ENCODE results near the gene SOX8.
"Not testable (repeated sequence)": the region's sequence is repeated elsewhere in the genome, so short reads cannot be mapped to it uniquely, and the experiment has no call there.

Gene SOX8

GRCh38 chr16:981695-982144 lies at the start of gene SOX8:
Gene SOX8 (plus strand): TSS chr16:981770. CDS start chr16:981923, 153 bp downstream.
- DNase-seq (ENCODE audit: low read depth) = no peak

- DNase-seq (ENCODE audit: low read depth) = no peak
Measured at GRCh38 chr16:932831-933330, 48.7 kb upstream of the SOX8 start.

DNA sequence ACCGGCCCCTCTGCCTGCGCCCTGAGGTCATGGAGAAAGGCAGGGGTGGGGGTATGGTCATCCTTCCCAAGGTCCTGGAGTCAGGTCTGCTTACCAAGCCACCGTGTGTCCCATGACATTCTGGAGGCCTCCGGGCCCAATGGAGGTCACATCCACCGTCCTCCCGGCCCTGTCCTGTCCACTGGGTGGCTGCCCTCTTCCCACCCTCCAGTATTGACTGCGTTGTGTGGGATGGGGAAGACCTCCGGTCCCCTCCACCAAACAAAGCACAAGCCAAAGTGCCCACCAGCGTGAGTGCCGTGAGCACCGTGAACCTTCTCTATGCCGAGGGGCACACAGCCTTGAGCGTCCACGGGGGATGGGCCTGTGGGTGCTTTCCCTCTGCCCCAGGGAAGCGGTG lies 48.0 kb upstream of the SOX8 start:
- DNase-seq (ENCODE audit: low read depth) = no peak

DNA sequence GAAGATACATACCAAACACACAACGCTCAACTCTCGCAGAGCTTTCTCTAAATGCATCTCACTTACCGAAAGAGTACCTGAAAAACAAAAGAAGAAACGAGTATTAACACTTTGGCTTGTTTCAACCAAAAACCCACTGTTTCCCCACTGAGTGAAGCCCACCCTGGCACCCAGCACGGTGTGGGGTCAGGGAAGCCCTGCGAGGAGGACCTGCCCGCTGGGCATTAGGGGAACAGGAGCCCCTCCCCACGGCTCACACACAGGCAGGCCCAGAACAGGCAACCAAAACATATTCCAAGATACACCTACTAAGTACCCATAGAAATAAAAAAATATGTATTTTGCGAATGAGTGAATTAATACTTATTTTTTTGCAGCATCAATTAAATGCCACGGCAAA lies 47.4 kb upstream of the SOX8 start:
- no peak for DNase-seq (ENCODE audit: low read depth)

GRCh38 chr16:935684-936083 lies 45.9 kb upstream of the SOX8 start:
- no peak for DNase-seq (ENCODE audit: low read depth)

GRCh38 chr16:937311-937710 lies 44.3 kb upstream of the SOX8 start:
- DNase-seq (ENCODE audit: low read depth) = no peak

DNA sequence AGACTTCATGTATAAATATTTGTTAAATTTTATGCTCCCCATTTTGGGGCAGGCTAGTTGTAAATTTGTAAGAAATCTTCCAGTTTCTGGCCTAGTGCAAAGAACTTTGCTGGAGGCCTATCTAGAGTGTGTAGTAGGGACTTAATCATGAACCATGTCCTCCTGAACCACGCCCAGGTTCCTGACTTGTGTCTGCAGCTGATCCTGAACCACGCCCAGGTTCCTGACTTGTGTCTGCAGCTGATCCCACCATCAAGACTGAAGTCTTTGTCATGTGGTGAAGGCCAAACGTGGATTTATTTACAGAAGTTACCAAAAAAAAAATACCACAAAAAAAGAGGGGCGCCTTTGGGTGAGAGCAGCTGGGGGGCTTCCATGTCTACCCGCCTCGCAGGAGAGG lies 43.8 kb upstream of the SOX8 start:
- no peak for DNase-seq (ENCODE audit: low read depth)

GRCh38 chr16:938136-938535 lies 43.4 kb upstream of the SOX8 start:
- DNase-seq (ENCODE audit: low read depth) = no peak

- no peak for DNase-seq (ENCODE audit: low read depth)
Measured at GRCh38 chr16:938752-939151, 42.8 kb upstream of the SOX8 start.

- DNase-seq (ENCODE audit: low read depth) = no peak
Measured at GRCh38 chr16:939311-939710, 42.3 kb upstream of the SOX8 start.

DNA sequence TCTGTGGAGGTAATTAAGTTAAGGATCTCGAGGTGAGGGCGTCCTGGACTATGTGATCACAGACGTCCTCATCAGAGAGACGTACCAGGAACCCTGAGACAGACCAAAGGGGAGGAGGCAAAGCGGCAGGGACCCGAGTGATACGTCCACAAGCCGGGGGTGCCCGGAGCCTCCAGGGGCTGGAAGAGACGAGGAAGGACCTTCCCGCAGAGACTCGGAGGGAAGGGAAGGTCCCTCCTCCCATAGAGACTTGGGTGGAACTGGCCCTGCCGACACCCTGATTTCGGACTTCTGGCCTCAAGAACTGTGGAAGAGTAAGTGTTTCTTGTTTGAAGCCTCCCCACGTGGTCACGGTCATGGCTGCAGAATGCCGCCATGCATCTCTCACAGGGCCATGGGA lies 41.6 kb upstream of the SOX8 start:
- DNase-seq (ENCODE audit: low read depth) = no peak

DNA sequence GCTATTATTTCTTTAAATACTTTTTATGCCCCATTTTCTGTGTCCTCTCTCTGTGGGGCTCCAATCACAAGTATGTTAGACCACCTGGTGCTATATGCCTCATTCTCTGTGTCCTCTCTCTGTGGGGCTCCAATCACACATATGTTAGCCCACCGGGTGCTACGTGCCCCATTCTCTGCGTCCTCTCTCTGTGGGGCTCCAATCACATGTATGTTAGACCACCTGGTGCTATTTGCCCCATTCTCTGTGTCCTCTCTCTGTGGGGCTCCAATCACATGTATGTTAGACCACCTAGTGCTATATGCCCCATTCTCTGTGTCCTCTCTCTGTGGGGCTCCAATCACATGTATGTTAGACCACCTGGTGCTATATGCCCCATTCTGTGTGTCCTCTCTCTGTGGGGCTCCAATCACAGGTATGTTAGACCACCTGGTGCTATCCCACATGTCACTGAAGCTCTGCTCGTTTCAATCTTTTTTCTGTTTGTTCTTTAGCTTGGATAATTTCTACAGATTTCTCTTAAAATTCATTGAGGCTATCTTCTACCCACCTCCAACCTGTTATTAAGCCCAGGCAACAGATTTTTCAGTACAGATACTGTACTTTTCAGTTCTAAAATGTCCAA lies 39.0 kb upstream of the SOX8 start:
- no peak for DNase-seq (ENCODE audit: low read depth)

DNA sequence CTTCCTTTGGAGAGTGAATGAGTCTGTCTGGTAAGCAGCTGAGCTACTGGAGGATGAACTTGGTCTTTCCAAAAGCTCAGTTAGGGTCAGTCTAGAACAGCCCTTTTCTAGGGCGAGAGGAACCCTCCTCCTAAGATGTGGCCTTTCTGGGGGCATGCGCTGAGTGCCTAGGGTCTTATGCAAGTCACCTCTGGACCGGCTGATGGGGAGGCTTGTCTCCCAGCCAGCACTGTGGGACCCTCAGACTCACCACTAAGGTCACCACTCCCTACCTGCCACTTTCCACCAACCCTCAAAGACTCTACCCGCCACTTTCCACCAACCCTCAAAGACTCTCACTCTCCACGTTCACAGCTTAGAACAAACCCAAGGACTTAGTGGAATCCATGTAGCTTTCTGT lies 37.6 kb upstream of the SOX8 start:
- DNase-seq (ENCODE audit: low read depth) = no peak

DNA sequence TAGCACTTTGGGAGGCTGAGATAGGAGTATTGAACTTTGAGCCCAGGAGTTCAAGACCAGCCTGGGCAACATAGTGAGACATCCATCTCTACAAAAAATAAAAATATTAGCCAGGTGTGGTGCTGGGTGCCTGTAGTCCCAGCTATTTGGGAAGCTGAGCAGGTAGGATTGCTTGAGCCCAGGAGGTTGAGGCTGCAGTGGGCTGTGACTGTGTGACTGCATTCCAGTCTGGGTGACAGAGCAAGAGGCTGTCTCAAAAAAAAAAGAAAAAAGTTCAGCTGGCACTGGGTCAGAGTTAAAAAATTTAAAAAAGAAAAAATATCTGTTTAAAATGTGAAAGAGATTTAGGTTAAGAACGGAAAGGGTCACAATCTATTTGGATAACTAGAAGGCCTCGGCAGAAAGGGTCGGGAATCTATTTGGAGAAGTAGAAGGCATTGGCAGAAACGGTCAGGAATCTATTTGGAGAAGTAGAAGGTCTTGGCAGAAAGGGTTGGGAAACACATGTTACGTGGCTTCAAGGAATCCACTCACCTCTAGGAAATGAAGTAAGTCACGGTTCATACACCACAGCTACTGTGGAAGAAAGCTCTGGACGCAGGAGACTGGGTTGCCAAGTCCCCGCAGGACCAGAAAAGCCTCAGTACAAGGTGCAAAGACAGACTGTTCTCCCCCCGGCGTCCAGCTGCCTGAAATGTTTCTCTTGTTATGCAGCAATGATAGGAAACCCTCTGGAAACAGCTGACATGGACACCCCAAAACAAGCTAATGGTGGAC lies 36.1 kb upstream of the SOX8 start:
- DNase-seq (ENCODE audit: low read depth) = no peak

DNA sequence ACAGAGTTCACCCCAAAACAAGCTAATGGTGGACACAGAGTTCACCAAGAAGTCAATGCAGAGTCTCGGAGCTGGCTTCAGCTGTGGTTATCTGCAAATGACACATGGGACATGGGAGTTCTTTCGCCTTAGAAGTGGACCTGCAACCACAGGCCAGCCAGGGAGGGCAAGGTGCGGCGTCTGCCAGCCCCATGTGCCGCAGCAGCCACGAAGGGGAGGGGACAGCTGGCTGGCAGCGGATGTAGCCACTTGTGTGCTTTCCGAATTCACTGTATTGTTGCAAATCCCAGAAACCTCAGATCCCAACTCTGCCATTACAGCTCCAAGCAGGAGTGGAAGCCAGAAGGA lies 35.5 kb upstream of the SOX8 start:
- no peak for DNase-seq (ENCODE audit: low read depth)

- DNase-seq (ENCODE audit: low read depth) = no peak
Measured at GRCh38 chr16:947255-947921, 34.2 kb upstream of the SOX8 start.

- not testable (repeated sequence) for DNase-seq (ENCODE audit: low read depth)
Measured at GRCh38 chr16:947922-948303, 33.7 kb upstream of the SOX8 start.

DNA sequence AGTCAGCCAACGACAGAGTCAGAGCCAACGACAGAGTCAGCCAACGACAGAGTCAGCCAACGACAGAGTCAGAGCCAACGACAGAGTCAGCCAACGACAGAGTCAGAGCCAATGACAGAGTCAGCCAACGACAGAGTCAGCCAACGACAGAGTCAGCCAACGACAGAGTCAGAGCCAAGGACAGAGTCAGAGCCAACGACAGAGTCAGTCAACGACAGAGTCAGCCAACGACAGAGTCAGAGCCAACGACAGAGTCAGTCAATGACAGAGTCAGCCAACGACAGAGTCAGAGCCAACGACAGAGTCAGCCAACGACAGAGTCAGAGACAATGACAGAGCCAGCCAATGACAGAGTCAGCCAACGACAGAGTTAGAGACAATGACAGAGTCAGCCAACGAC lies 32.8 kb upstream of the SOX8 start:
- not testable (repeated sequence) for DNase-seq (ENCODE audit: low read depth)

GRCh38 chr16:950733-951573 lies 30.6 kb upstream of the SOX8 start:
- DNase-seq (ENCODE audit: low read depth) = not testable (repeated sequence)

DNA sequence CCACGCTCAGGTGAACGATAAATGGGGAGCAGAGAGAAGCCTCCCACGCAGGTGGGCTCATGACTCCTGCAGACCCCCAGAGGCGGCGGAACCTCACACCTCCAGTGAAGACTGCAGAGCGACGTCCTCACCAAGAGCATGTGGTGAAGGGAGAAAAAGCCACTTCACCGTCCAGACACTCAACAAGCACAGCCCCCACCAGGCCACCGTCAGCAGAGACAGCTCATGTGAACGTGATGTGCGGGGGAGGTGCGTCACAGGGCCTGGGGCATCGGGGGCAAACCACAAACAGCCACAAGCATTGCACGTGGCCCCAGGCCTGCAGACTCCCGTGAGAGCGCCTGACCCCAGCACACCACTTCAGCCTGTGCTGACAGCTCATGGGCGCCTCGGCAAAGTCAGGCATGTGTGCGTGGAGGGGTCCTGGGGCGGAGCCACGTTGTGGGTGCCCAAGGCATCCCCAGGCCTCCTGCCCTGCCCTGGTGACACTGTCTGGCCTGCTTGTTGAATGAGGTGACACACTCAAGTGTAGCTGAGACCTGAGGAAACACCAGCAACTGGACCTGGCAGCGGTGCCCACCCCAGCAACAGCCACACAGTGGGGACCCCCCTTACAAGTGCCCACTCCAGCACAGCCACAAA lies 29.8 kb upstream of the SOX8 start:
- DNase-seq (ENCODE audit: low read depth) = no peak

DNA sequence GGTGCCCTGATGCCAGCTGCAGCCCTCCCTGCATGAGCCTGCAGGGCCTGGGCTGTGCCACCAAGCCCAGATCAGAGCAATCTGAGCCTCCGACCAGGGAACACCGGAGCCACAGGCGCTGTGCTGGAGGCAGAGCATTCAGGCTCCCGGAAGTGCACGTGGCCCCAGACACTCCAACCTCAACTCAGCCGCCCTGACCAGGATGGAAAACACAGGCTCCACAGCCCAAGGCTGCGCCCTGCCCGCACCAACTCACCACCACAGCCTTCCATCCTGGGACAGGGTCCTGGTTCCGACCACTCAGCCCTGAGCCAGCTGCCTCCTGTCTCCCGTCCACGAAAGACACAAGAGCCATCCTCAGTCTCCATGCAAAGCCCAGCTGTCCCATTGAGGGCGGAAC lies 29.2 kb upstream of the SOX8 start:
- no peak for DNase-seq (ENCODE audit: low read depth)

GRCh38 chr16:953818-954217 lies 27.8 kb upstream of the SOX8 start:
- not testable (repeated sequence) for DNase-seq (ENCODE audit: low read depth)

Data from GM04504 (cell line).